ENCODE data around the gene SPNS1.
A peak's percentile ranks its signal among the peaks of the same experiment; 100 is the strongest.

SPNS1 gene

GRCh38 chr16:28931801-28932225, 42.8 kb upstream of the SPNS1 start, which contains the start of gene CD19:
Gene CD19 (plus strand): TSS chr16:28931971. CDS start chr16:28932001, 30 bp downstream.
- DNase-seq = no peak

GRCh38 chr16:28932339-28933141, 42.0 kb upstream of the SPNS1 start:
- H3K9me3 ChIP-seq = no peaks in the 10 kb centered on the region
- H3K4me3 ChIP-seq (ENCODE audit: low read depth, low read length) = no peak overlapping the region
- no peaks in the 10 kb centered on the region for H3K4me1 ChIP-seq
- no peaks in the 10 kb centered on the region for H3K27me3 ChIP-seq
- no peak for TF ChIP-seq CTCF (IDR thresholded peaks at IDR 0.05; ENCODE audit: low read depth, low read length)
- no peaks in the 10 kb centered on the region for H3K36me3 ChIP-seq
- no peak for DNase-seq

More at GRCh38 chr16:28931801-28932225, 42.8 kb upstream of the SPNS1 start, which contains the start of gene CD19:
- H3K4me1 ChIP-seq = no peaks in the 10 kb centered on the region
- no peaks in the 10 kb centered on the region for H3K9me3 ChIP-seq
- no peak for TF ChIP-seq CTCF (IDR thresholded peaks at IDR 0.05; ENCODE audit: low read depth, low read length)
- H3K36me3 ChIP-seq = no peaks in the 10 kb centered on the region
- H3K27me3 ChIP-seq = no peaks in the 10 kb centered on the region
- no peak within 1 kb of the TSS for H3K4me3 ChIP-seq (ENCODE audit: low read depth, low read length)

GRCh38 chr16:28933171-28933570, 41.4 kb upstream of the SPNS1 start:
- Histone ChIP-seq H3K27me3 (no peaks in the 10 kb centered on the region), H3K9me3 (no peaks in the 10 kb centered on the region), H3K4me3 (ENCODE audit: low read depth, low read length) (no peak overlapping the region), H3K36me3 (no peaks in the 10 kb centered on the region), H3K4me1 (no peaks in the 10 kb centered on the region)
- DNase-seq = no peak
- no peak for TF ChIP-seq CTCF (IDR thresholded peaks at IDR 0.05; ENCODE audit: low read depth, low read length)

- Histone ChIP-seq H3K4me3 (ENCODE audit: low read depth, low read length) (no peak overlapping the region), H3K27me3 (no peaks in the 10 kb centered on the region), H3K9me3 (no peaks in the 10 kb centered on the region), H3K36me3 (no peaks in the 10 kb centered on the region), H3K4me1 (no peaks in the 10 kb centered on the region)
- no peak for TF ChIP-seq CTCF (IDR thresholded peaks at IDR 0.05; ENCODE audit: low read depth, low read length)
- DNase-seq = no peak
Observed at GRCh38 chr16:28935346-28935745, 39.2 kb upstream of the SPNS1 start.

GRCh38 chr16:28935924-28936783, 38.4 kb upstream of the SPNS1 start:
- Histone ChIP-seq H3K36me3 (no peaks in the 10 kb centered on the region), H3K4me3 (ENCODE audit: low read depth, low read length) (peak overlapping the region; percentile 29), H3K27me3 (no peaks in the 10 kb centered on the region), H3K9me3 (no peaks in the 10 kb centered on the region), H3K4me1 (no peaks in the 10 kb centered on the region)
- TF ChIP-seq CTCF (IDR thresholded peaks at IDR 0.05; ENCODE audit: low read depth, low read length) = no peak
- DNase-seq = peak; percentile 94
